Panc1 (cell line): Measurements from ENCODE around the gene PIEZO1. TPM values are rescaled to one million over a fixed set of nuclear protein-coding genes. Genes with fewer than 3 reads are reported as not detected.

ENCODE experiments used
- ATAC-seq: fragments of 200-7000 bp; cut with Tn5 transposase; 2 replicates; pipeline ENCODE4 v1.9.1; 2020; ENCODE audit warnings: mild to moderate bottlenecking, moderate library complexity
- BruUV-seq: library from RNA; stranded (reverse); fragments of 400-500 nt; replicated peaks from 2 replicates; lab custom pipeline; 2021; lab: Mats Ljungman, UMichigan
- CTCF ChIA-PET: fragments of 300-600 bp; sonication (Branson Sonifier 250); formaldehyde crosslinking; loops from one replicate; lab custom pipeline; 2022; ENCODE audit warnings: antibody characterized with exemption; lab: Charles Lee
- POLR2A ChIA-PET: fragments of 300-600 bp; sonication (Branson Sonifier 250); formaldehyde crosslinking; loops from one replicate; lab custom pipeline; 2022; ENCODE audit warnings: antibody characterized with exemption; lab: Charles Lee
- DNase-seq: peaks from one replicate; pipeline ENCODE4 v3.0.0-alpha.2; 2010; ENCODE audit warnings: low read depth, low spot score
- H3K27ac ChIP-seq: 2 replicates; pipeline ENCODE4 v1.5.1; 2011; ENCODE audit warnings: mild to moderate bottlenecking, low read length, inconsistent platforms
- H3K27me3 ChIP-seq: fragments of 200-500 bp; sonication (Bioruptor generic); 2 replicates; pipeline ENCODE4 v1.6.0; 2014; ENCODE audit warnings: low read length, inconsistent platforms; ENCODE audit not compliant: control insufficient read depth, insufficient read depth
- H3K36me3 ChIP-seq: fragments of 200-500 bp; sonication (Bioruptor generic); 2 replicates; pipeline ENCODE4 v1.5.1; 2014; ENCODE audit warnings: inconsistent platforms, mild to moderate bottlenecking, low read length, moderate library complexity; ENCODE audit not compliant: control insufficient read depth, insufficient read depth
- H3K4me1 ChIP-seq: 2 replicates; pipeline ENCODE4 v1.5.1; 2011; ENCODE audit warnings: inconsistent platforms, mild to moderate bottlenecking, low read length, moderate library complexity; ENCODE audit not compliant: control insufficient read depth, insufficient read depth
- H3K4me3 ChIP-seq, 2 experiments: 2 replicates each; pipeline ENCODE4 v1.5.1; 2011 to 2012; ENCODE audit warnings: low read depth in 2 of 2, low read length in 2 of 2, mild to moderate bottlenecking in 2 of 2, inconsistent platforms in 1 of 2, moderate library complexity in 1 of 2
- H3K9me3 ChIP-seq: fragments of 200-500 bp; sonication (Bioruptor generic); 2 replicates; pipeline ENCODE4 v1.5.1; 2014; ENCODE audit warnings: low read depth, mild to moderate bottlenecking, inconsistent platforms, low read length, moderate library complexity; ENCODE audit not compliant: control insufficient read depth, insufficient read depth
- CTCF ChIP-seq: fragments of 450-650 bp; IDR thresholded peaks from 2 replicates; pipeline ENCODE4 v1.5.1; 2017; ENCODE audit warnings: mild to moderate bottlenecking
- POLR2AphosphoS5 ChIP-seq: IDR thresholded peaks from 2 replicates; pipeline ENCODE4 v1.6.1; 2012; ENCODE audit warnings: mild to moderate bottlenecking, low read depth, low read length, moderate library complexity
- REST ChIP-seq, 2 experiments: IDR thresholded peaks; 2 replicates each; pipeline ENCODE4 v1.6.1; 2011 to 2012; ENCODE audit warnings: low read depth in 2 of 2, control low read depth in 1 of 2, low read length in 1 of 2, mild to moderate bottlenecking in 1 of 2, moderate library complexity in 1 of 2; ENCODE audit not compliant: insufficient read depth in 1 of 2
- SIN3A ChIP-seq: IDR thresholded peaks from 2 replicates; pipeline ENCODE4 v1.6.1; 2012; ENCODE audit warnings: low read depth, mild to moderate bottlenecking, low read length, moderate library complexity, borderline replicate concordance; ENCODE audit not compliant: insufficient read depth
- TCF7L2 ChIP-seq: IDR thresholded peaks from 2 replicates; pipeline ENCODE4 v1.6.1; 2011; ENCODE audit warnings: mild to moderate bottlenecking, low read depth, low read length, inconsistent platforms
- in situ Hi-C: cut with HindIII; loops from 2 replicates; pipeline ENCODE4 v1.10.0; 2016; ENCODE audit warnings: low sequenced_read_pairs, low pct_unique_long_range_greater_than_20kb
- intact Hi-C: fragments of 100-400 bp; cut with micrococcal nuclease; formaldehyde crosslinking; loops from one replicate; pipeline ENCODE4 v1.10.0; 2022; ENCODE audit not compliant: unreplicated experiment
- total RNA-seq: library from RNA; stranded (reverse); gene quantifications from one replicate; pipeline ENCODE4 v1.2.1, GENCODE V29; 2021; ENCODE audit not compliant: unreplicated experiment

PIEZO1 gene
- total RNA-seq, 1 experiment from 2014 or later, result 175 TPM

DNA sequence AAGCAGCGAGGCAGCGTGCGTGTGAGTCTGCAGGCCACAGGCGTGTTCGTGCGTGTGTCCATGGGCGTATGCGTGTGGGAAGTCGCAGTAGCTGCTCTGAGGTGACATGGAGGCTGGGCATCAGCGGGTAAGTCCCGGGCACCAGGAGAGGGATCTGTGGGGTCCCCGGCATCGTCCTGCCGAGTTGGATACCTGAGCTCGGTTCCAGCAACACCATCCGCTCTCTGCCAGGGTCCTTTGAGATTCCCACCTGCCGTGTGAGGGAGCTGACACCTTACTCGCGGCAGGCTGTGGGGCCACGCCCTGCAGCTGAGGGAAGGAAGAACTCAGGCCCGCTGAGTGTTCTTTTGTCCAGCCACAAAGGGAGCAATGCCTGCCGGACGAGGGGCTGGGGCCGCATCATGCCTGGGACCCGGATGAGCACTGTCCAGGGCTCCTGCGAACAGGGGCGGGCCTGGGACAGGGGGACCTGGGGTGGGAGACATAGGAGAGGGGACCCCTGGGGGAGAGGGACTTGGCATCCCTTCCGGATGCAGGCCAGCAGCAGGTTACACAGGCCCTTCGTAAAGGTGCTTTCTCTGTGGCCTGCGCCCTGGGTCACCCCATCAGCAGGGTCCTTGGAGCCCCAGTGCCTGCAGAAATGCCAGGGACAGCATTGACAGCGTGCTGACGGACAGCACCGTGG is 93.7 kb downstream of the PIEZO1 start:
- ChIA-PET CTCF (no interaction called here), POLR2A (no interaction called here)
- no peak for TF ChIP-seq CTCF
- no peak for TF ChIP-seq REST (IDR thresholded peaks at IDR 0.05; ENCODE audit: insufficient read depth in 1 of 2, low read depth in 2 of 2, low read length in 1 of 2)
- no peak for TF ChIP-seq POLR2AphosphoS5
- no peak for TF ChIP-seq SIN3A
- no peak for TF ChIP-seq TCF7L2
- BruUV-seq, result no TSS peak
- ATAC-seq (no peak), DNase-seq (no peak)
- Histone ChIP-seq H3K4me3 (no peak overlapping the region), H3K27ac (no peak overlapping the region), H3K4me1 (no peaks in the 10 kb centered on the region; the same call in 1 of the 2 replicates), H3K27me3 (no peaks in the 10 kb centered on the region), H3K36me3 (no peaks in the 10 kb centered on the region), H3K9me3 (no peaks in the 10 kb centered on the region)
- intact Hi-C loops, result no loop called here
- in situ Hi-C loops, result no loop called here

DNA sequence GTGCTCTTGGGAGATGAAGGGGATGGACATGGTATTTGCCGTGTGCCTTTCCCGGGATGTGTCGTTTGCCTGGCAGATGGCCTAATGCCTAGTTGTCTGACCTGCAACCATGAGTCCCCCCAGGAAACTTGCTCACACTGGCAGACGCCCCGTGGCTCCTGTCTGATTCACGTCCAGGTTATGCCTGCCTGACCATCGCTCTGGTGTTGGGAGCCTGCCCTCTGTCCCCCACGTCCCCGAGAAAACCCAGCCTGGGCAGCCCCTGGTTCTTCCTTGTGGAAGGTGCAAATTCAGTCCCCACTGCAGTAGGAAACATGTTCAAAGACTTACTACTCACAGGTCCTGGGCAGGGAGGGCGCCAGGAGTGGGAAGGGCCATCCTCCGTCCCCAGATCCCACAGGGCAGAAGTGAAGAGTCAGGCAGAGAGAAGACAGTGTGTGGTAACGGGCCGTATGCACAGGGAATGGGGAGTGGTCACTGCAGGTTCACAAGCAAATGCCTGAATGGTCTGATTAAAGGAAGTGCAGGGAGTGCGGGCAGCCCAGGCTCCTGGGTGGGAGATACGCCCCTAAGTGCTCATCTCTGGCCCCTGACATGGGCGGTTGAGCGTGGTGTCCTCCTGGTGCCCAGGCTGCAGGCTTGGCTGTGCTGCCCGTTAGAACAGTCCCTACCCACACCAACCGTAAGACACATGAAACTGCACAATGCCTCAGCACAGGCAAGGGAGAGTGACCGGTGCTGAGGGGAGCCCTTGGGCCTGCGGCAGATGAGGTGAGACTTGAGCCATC is 94.5 kb downstream of the PIEZO1 start:
- no peaks in the 10 kb centered on the region for H3K27me3 ChIP-seq
- no peak overlapping the region for H3K27ac ChIP-seq
- ATAC-seq (no peak), DNase-seq (no peak)
- in situ Hi-C loops (no loop called here), intact Hi-C loops (no loop called here)
- BruUV-seq, result no TSS peak
- ChIA-PET POLR2A (no interaction called here), CTCF (no interaction called here)
- TF ChIP-seq TCF7L2 (no peak), POLR2AphosphoS5 (no peak), CTCF (no peak), SIN3A (no peak), REST (IDR thresholded peaks at IDR 0.05; ENCODE audit: insufficient read depth in 1 of 2, low read depth in 2 of 2, low read length in 1 of 2) (no peak)
- no peak overlapping the region for H3K4me3 ChIP-seq
- no peaks in the 10 kb centered on the region for H3K9me3 ChIP-seq
- no peaks in the 10 kb centered on the region for H3K36me3 ChIP-seq
- H3K4me1 ChIP-seq, result no peaks in the 10 kb centered on the region; the same call in 1 of the 2 replicates
